ENCODE data around the gene SLC17A9.

Gene SLC17A9

DNA sequence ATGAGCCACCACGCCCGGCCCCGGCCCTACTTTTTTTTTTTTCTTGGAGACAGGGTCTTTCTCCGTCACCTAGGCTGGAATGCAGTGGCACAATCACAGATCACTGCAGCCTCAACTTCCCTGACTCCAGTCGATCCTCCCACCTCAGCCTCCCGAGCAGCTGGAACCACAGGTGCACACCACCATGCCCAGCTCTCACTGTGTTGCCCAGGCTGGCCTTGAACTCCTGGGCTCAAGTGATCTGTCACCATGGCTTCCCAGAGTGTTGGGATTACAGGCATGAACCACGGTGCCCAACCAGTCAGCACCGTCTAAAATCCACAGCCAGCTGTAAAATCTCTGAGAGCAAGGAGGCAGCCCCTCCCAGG, 17.4 kb downstream of the SLC17A9 start:
- Histone ChIP-seq H2BK120ac (ENCODE audit: low read depth, low read length) (no peak overlapping the region), H2BK5ac (ENCODE audit: low read length) (no peak overlapping the region), H4K5ac (ENCODE audit: low read length) (no peak overlapping the region), H3K36me3 (ENCODE audit: control insufficient read depth, insufficient read depth, low read length) (no peaks in the 10 kb centered on the region), H3K23ac (ENCODE audit: low read length) (no peak overlapping the region), H3K79me1 (ENCODE audit: low read length) (no peaks in the 10 kb centered on the region), H3K56ac (ENCODE audit: low read length) (no peak overlapping the region), H3K4me3 (ENCODE audit: low read length) (no peak overlapping the region), H3K4me2 (ENCODE audit: low read length) (no peak overlapping the region), H3K79me2 (ENCODE audit: control insufficient read depth, insufficient read depth, low read length) (no peaks in the 10 kb centered on the region), H3K9ac (ENCODE audit: low read length) (no peak overlapping the region), H3K27ac (ENCODE audit: low read depth, low read length) (no peak overlapping the region), H3K18ac (ENCODE audit: low read length) (no peak overlapping the region), H3K27me3 (ENCODE audit: insufficient read depth, low read length, poor library complexity) (peaks cover 16% of the 10 kb centered on the region), H2BK15ac (replicated peaks; ENCODE audit: low read depth) (no peak overlapping the region), H3K4ac (ENCODE audit: low read depth, low read length) (no peak overlapping the region), H2AK5ac (ENCODE audit: low read length) (no peak overlapping the region), H3K4me1 (ENCODE audit: control insufficient read depth, low read depth, low read length) (no peaks in the 10 kb centered on the region), H4K8ac (ENCODE audit: low read depth, low read length) (no peak overlapping the region)
- no CpG with 5 or more reads among the region's 8 CpGs for WGBS (ENCODE audit: extremely low coverage, insufficient coverage, low lambda C conversion rate)
- DNase-seq, result no peak

DNA sequence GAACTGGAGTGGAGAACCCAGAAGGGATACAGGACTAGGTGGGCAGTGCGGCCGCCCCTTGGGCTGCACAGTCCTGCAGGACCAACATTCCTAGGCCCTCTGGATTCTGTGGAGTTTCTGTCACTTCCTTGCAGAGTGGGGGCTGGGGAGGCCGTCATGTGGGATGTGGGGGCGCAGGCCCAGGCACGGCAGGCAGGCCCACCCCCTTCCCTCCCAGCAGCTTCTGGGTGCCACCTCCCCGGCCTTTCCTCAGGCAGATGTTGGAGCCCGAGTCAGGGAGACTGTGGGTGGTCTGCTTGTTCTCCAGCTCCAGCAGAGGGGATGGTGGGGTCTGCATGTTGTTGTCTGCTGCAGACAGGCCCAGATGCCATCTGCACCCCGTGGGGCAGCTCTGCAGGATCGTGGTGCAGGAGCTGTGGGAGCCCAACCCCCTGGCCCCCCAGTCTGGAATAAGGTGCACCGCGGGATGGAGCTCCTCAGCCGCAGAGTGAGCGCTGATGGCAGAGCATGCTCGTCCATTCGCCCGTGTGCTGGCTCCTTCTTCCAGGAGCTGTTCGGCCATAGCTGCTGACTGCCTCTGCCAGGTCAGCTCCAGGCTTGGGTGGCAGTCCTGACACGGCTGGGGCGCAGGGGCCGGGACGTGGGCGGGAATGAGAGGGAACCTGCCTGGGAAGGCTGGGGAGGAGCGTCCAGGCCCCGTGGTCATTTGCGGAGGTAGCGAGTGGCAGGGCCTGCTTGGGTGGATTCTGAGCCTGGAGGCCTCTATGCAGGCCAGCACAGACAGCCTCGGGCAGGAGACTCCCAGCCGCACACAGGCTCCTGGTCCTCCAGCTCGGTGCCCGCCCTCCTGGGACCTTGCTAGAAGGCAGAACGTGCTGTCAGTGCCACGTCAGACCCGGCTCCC, 18.1 kb downstream of the SLC17A9 start:
- H3K4me1 ChIP-seq (ENCODE audit: control insufficient read depth, low read depth, low read length), result no peaks in the 10 kb centered on the region
- H4K8ac ChIP-seq (ENCODE audit: low read depth, low read length), result no peak overlapping the region
- H3K27me3 ChIP-seq (ENCODE audit: insufficient read depth, low read length, poor library complexity), result peaks cover 16% of the 10 kb centered on the region
- DNase-seq, result no peak
- H3K4ac ChIP-seq (ENCODE audit: low read depth, low read length), result no peak overlapping the region
- WGBS (ENCODE audit: extremely low coverage, insufficient coverage, low lambda C conversion rate), result no CpG with 5 or more reads among the region's 33 CpGs
- no peak overlapping the region for H4K5ac ChIP-seq (ENCODE audit: low read length)
- no peak overlapping the region for H2BK15ac ChIP-seq (replicated peaks; ENCODE audit: low read depth)
- no peak overlapping the region for H3K27ac ChIP-seq (ENCODE audit: low read depth, low read length)
- no peak overlapping the region for H3K23ac ChIP-seq (ENCODE audit: low read length)
- H3K79me1 ChIP-seq (ENCODE audit: low read length), result no peaks in the 10 kb centered on the region
- no peak overlapping the region for H3K18ac ChIP-seq (ENCODE audit: low read length)
- H3K4me3 ChIP-seq (ENCODE audit: low read length), result no peak overlapping the region
- H3K79me2 ChIP-seq (ENCODE audit: control insufficient read depth, insufficient read depth, low read length), result no peaks in the 10 kb centered on the region
- no peaks in the 10 kb centered on the region for H3K36me3 ChIP-seq (ENCODE audit: control insufficient read depth, insufficient read depth, low read length)
- no peak overlapping the region for H2AK5ac ChIP-seq (ENCODE audit: low read length)
- H2BK120ac ChIP-seq (ENCODE audit: low read depth, low read length), result no peak overlapping the region
- H3K9ac ChIP-seq (ENCODE audit: low read length), result no peak overlapping the region
- no peak overlapping the region for H2BK5ac ChIP-seq (ENCODE audit: low read length)
- no peak overlapping the region for H3K4me2 ChIP-seq (ENCODE audit: low read length)
- no peak overlapping the region for H3K56ac ChIP-seq (ENCODE audit: low read length)

DNA sequence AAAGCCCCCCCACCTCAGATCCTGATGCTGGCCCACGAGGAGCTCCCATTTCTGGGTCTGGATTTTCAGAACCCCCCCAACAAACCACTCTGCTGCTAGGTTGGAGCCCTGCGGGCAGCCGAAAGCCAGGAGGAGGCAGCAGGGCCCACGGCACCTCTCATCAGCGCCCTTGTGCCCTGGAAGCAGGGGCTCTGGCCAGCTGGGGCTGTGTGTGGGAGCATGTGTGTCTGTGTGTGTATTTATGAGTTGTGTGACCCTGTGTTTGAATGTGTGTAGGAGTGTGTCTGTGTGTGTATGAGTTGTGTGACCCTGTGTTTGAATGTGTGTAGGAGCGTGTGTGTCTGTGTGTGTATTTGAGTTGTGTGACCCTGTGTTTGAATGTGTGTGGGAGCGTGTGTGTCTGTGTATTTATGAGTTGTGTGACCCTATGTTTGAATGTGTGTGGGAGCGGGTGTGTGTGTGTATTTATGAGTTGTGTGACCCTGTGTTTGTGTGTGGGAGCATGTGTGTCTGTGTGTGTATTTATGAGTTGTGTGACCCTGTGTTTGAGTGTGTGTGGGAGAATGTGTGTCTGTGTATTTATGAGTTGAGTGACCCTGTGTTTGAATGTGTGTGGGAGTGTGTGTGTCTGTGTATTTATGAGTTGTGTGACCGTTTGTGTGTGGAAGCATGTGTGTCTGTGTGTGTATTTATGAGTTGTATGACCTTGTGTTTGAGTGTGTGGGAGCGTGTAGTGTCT, 18.9 kb downstream of the SLC17A9 start:
- H4K5ac ChIP-seq (ENCODE audit: low read length), result no peak overlapping the region
- H3K27ac ChIP-seq (ENCODE audit: low read depth, low read length), result no peak overlapping the region
- H2AK5ac ChIP-seq (ENCODE audit: low read length), result no peak overlapping the region
- no peaks in the 10 kb centered on the region for H3K36me3 ChIP-seq (ENCODE audit: control insufficient read depth, insufficient read depth, low read length)
- H2BK5ac ChIP-seq (ENCODE audit: low read length), result no peak overlapping the region
- no peak overlapping the region for H3K4ac ChIP-seq (ENCODE audit: low read depth, low read length)
- no peaks in the 10 kb centered on the region for H3K79me1 ChIP-seq (ENCODE audit: low read length)
- H2BK15ac ChIP-seq (replicated peaks; ENCODE audit: low read depth), result no peak overlapping the region
- H3K9ac ChIP-seq (ENCODE audit: low read length), result no peak overlapping the region
- no peak overlapping the region for H3K18ac ChIP-seq (ENCODE audit: low read length)
- 100% methylated on average over 1 of the region's 10 CpGs for whole genome bisulfite sequencing (ENCODE audit: extremely low coverage, insufficient coverage, low lambda C conversion rate)
- no peak overlapping the region for H3K23ac ChIP-seq (ENCODE audit: low read length)
- H4K8ac ChIP-seq (ENCODE audit: low read depth, low read length), result no peak overlapping the region
- no peaks in the 10 kb centered on the region for H3K79me2 ChIP-seq (ENCODE audit: control insufficient read depth, insufficient read depth, low read length)
- no peak overlapping the region for H3K56ac ChIP-seq (ENCODE audit: low read length)
- no peak for DNase-seq
- no peak overlapping the region for H3K4me2 ChIP-seq (ENCODE audit: low read length)
- no peak overlapping the region for H2BK120ac ChIP-seq (ENCODE audit: low read depth, low read length)
- H3K27me3 ChIP-seq (ENCODE audit: insufficient read depth, low read length, poor library complexity), result peaks cover 16% of the 10 kb centered on the region
- H3K4me1 ChIP-seq (ENCODE audit: control insufficient read depth, low read depth, low read length), result no peaks in the 10 kb centered on the region
- H3K4me3 ChIP-seq (ENCODE audit: low read length), result no peak overlapping the region

DNA sequence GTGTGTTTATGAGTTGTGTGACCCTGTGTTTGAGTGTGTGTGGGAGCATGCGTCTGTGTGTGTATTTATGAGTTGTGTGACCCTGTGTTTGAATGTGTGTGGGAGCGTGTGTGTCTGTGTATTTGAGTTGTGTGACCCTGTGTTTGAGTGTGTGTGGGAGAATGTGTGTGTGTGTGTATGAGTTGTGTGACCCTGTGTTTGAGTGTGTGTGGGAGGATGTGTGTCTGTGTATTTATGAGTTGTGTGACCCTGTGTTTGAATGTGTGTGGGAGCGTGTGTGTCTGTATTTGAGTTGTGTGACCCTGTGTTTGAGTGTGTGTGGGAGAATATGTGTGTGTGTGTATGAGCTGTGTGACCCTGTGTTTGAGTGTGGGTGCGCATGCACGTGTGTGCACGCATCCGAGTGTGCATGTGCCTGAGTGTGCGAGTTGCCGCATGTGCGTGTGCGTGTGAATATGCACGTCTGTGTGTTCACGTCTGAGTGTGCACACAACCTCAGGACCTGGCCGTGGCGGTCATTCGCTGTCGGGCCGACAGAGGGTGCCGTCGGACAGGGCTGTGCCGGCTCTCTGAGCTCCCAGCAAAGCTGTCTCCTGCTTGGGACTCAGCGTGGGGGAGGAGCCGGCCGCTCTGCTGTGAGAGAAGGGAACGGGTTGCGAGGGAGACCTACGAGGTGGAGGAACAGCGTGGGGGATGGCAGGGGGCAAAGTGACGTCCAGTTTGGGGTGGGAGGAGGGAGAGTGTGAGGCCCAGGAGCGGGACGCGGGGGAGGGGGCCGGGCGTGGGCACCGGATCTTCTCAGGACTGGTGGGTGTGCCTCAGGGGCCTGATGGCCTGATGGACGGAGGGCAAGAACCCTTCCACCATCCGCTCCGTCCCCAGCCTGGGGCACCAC, 19.7 kb downstream of the SLC17A9 start:
- Histone ChIP-seq H2BK120ac (ENCODE audit: low read depth, low read length) (no peak overlapping the region), H3K18ac (ENCODE audit: low read length) (no peak overlapping the region), H3K27me3 (ENCODE audit: insufficient read depth, low read length, poor library complexity) (peaks cover 16% of the 10 kb centered on the region), H3K56ac (ENCODE audit: low read length) (peak overlapping the region; percentile 58), H4K8ac (ENCODE audit: low read depth, low read length) (no peak overlapping the region), H3K23ac (ENCODE audit: low read length) (no peak overlapping the region), H2BK15ac (replicated peaks; ENCODE audit: low read depth) (no peak overlapping the region), H4K5ac (ENCODE audit: low read length) (no peak overlapping the region), H3K9ac (ENCODE audit: low read length) (no peak overlapping the region), H3K4me3 (ENCODE audit: low read length) (no peak overlapping the region), H3K4me2 (ENCODE audit: low read length) (peak overlapping the region; percentile 6), H3K36me3 (ENCODE audit: control insufficient read depth, insufficient read depth, low read length) (no peaks in the 10 kb centered on the region), H3K4me1 (ENCODE audit: control insufficient read depth, low read depth, low read length) (no peaks in the 10 kb centered on the region), H2BK5ac (ENCODE audit: low read length) (no peak overlapping the region), H3K79me1 (ENCODE audit: low read length) (no peaks in the 10 kb centered on the region), H3K4ac (ENCODE audit: low read depth, low read length) (no peak overlapping the region), H3K27ac (ENCODE audit: low read depth, low read length) (no peak overlapping the region), H3K79me2 (ENCODE audit: control insufficient read depth, insufficient read depth, low read length) (no peaks in the 10 kb centered on the region), H2AK5ac (ENCODE audit: low read length) (no peak overlapping the region)
- DNase-seq, result peak; percentile 86
- no CpG with 5 or more reads among the region's 38 CpGs for WGBS (ENCODE audit: extremely low coverage, insufficient coverage, low lambda C conversion rate)

DNA sequence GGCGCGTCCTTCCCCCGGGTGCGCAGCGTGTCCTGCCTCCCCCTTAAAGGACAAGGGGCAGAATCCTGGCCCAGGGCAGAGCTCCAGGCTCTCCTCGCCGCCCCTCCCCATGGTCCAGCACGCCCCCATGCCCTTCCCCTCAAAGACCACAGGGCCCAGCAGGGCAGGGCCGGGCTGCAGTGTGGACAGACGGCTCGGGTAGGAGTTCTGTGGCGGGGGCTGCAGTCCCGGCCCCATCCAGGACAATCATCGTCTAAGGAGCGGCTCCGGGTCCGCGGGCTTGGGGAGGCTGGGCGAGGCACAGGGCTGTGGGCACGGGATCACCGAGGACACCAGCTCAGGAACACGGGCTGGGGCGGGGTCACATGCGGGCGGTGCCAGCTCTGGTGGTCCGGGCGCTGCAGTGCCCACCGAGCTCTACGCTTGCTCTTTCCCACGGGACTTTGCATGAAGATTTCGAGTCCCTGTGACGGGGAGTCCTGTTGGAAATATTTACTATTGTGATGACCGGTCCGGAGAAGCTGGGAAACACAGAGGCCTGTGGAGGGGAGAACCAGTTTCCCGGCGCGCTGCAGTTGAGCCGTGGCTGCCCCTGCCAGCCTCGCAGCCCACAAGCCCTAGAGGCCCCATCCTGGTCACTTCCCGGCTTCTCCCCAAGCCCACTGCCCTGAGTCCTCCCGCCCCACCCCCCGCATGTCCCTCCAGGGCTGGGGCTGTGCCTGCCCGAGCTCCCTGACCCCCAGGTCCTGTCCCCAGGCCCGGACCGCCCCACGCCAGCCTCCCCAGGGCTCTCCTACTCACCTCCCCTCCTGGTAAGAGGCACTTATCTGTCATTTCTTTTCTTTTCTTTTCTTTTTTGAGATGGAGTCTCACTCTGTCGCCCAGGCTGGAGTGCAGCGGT, 20.6 kb downstream of the SLC17A9 start:
- Histone ChIP-seq H3K56ac (ENCODE audit: low read length) (no peak overlapping the region), H3K27ac (ENCODE audit: low read depth, low read length) (no peak overlapping the region), H3K18ac (ENCODE audit: low read length) (no peak overlapping the region), H3K79me1 (ENCODE audit: low read length) (no peaks in the 10 kb centered on the region), H2BK15ac (replicated peaks; ENCODE audit: low read depth) (no peak overlapping the region), H3K4me2 (ENCODE audit: low read length) (peak overlapping the region; percentile 6), H3K4me3 (ENCODE audit: low read length) (no peak overlapping the region), H2BK5ac (ENCODE audit: low read length) (no peak overlapping the region), H3K36me3 (ENCODE audit: control insufficient read depth, insufficient read depth, low read length) (no peaks in the 10 kb centered on the region), H4K5ac (ENCODE audit: low read length) (no peak overlapping the region), H4K8ac (ENCODE audit: low read depth, low read length) (no peak overlapping the region), H3K79me2 (ENCODE audit: control insufficient read depth, insufficient read depth, low read length) (no peaks in the 10 kb centered on the region), H3K27me3 (ENCODE audit: insufficient read depth, low read length, poor library complexity) (peaks cover 16% of the 10 kb centered on the region), H3K4me1 (ENCODE audit: control insufficient read depth, low read depth, low read length) (no peaks in the 10 kb centered on the region), H3K9ac (ENCODE audit: low read length) (no peak overlapping the region), H3K23ac (ENCODE audit: low read length) (no peak overlapping the region), H2BK120ac (ENCODE audit: low read depth, low read length) (no peak overlapping the region), H2AK5ac (ENCODE audit: low read length) (no peak overlapping the region), H3K4ac (ENCODE audit: low read depth, low read length) (no peak overlapping the region)
- no peak for DNase-seq
- no CpG with 5 or more reads among the region's 48 CpGs for WGBS (ENCODE audit: extremely low coverage, insufficient coverage, low lambda C conversion rate)
